ENCODE measurements around the gene MRAP2. TPM values are rescaled to one million over a fixed set of nuclear protein-coding genes. Genes with fewer than 3 reads are reported as not detected.

Gene MRAP2
- total and polyA plus RNA-seq, 2 experiments from 2014 or later: 8.7 to 20.6 TPM

GRCh38 chr6:84046755-84047154 lies 13.2 kb downstream of the MRAP2 start:
- H3K9me3 ChIP-seq (ENCODE audit: low read depth): no peaks in the 10 kb centered on the region
- H3K36me3 ChIP-seq: no peaks in the 10 kb centered on the region
- no peak overlapping the region for H3K27ac ChIP-seq
- peaks cover 3% of the 10 kb centered on the region for H3K4me1 ChIP-seq (ENCODE audit: low read depth)
- TF ChIP-seq CTCF (IDR thresholded peaks at IDR 0.05; ENCODE audit: low read depth, low read length): no peak
- no peak for DNase-seq (ENCODE audit: low read depth in 1 of 2, low spot score in 1 of 2)
- no peaks in the 10 kb centered on the region for H3K27me3 ChIP-seq
- no peak overlapping the region for H3K4me3 ChIP-seq

- Histone ChIP-seq H3K4me3 (no peak overlapping the region), H3K9me3 (ENCODE audit: low read depth) (no peaks in the 10 kb centered on the region), H3K4me1 (ENCODE audit: low read depth) (peaks cover 10% of the 10 kb centered on the region), H3K36me3 (no peaks in the 10 kb centered on the region), H3K27me3 (no peaks in the 10 kb centered on the region), H3K27ac (no peak overlapping the region)
- TF ChIP-seq CTCF (IDR thresholded peaks at IDR 0.05; ENCODE audit: low read depth, low read length): no peak
- no peak for DNase-seq (ENCODE audit: low read depth in 1 of 2, low spot score in 1 of 2)
These were observed 15.0 kb downstream of the MRAP2 start for GRCh38 chr6:84048588-84048987.

GRCh38 chr6:84050408-84050807 lies 16.8 kb downstream of the MRAP2 start:
- Histone ChIP-seq H3K4me3 (no peak overlapping the region), H3K9me3 (ENCODE audit: low read depth) (no peaks in the 10 kb centered on the region), H3K36me3 (no peaks in the 10 kb centered on the region), H3K4me1 (ENCODE audit: low read depth) (peaks cover 12% of the 10 kb centered on the region), H3K27ac (no peak overlapping the region), H3K27me3 (no peaks in the 10 kb centered on the region)
- no peak for DNase-seq (ENCODE audit: low read depth in 1 of 2, low spot score in 1 of 2)
- TF ChIP-seq CTCF (IDR thresholded peaks at IDR 0.05; ENCODE audit: low read depth, low read length): no peak

GRCh38 chr6:84052204-84052882 lies 18.8 kb downstream of the MRAP2 start:
- H3K27me3 ChIP-seq: no peaks in the 10 kb centered on the region
- peak overlapping the region; percentile 10 for H3K4me3 ChIP-seq
- no peaks in the 10 kb centered on the region for H3K9me3 ChIP-seq (ENCODE audit: low read depth)
- TF ChIP-seq CTCF (IDR thresholded peaks at IDR 0.05; ENCODE audit: low read depth, low read length): no peak
- H3K4me1 ChIP-seq (ENCODE audit: low read depth): peaks cover 25% of the 10 kb centered on the region
- peak overlapping the region; percentile 45 for H3K27ac ChIP-seq
- DNase-seq (ENCODE audit: low read depth in 1 of 2, low spot score in 1 of 2): peak; percentile 82 to 90
- H3K36me3 ChIP-seq: no peaks in the 10 kb centered on the region

- peaks cover 30% of the 10 kb centered on the region for H3K4me1 ChIP-seq (ENCODE audit: low read depth)
- no peak for TF ChIP-seq CTCF (IDR thresholded peaks at IDR 0.05; ENCODE audit: low read depth, low read length)
- peak overlapping the region; percentile 10 for H3K4me3 ChIP-seq
- no peaks in the 10 kb centered on the region for H3K9me3 ChIP-seq (ENCODE audit: low read depth)
- no peaks in the 10 kb centered on the region for H3K36me3 ChIP-seq
- peak overlapping the region; percentile 45 for H3K27ac ChIP-seq
- no peak for DNase-seq (ENCODE audit: low read depth in 1 of 2, low spot score in 1 of 2)
- no peaks in the 10 kb centered on the region for H3K27me3 ChIP-seq
These were observed 19.3 kb downstream of the MRAP2 start for GRCh38 chr6:84052883-84053241.

Data from cardiac muscle cell (in vitro differentiated cells and primary cell).